ENCODE data around the gene ARSA.

GRCh38 chr22:50624347-50625130, 3.4 kb downstream of the ARSA start:
- TF ChIP-seq, protein P1, sequence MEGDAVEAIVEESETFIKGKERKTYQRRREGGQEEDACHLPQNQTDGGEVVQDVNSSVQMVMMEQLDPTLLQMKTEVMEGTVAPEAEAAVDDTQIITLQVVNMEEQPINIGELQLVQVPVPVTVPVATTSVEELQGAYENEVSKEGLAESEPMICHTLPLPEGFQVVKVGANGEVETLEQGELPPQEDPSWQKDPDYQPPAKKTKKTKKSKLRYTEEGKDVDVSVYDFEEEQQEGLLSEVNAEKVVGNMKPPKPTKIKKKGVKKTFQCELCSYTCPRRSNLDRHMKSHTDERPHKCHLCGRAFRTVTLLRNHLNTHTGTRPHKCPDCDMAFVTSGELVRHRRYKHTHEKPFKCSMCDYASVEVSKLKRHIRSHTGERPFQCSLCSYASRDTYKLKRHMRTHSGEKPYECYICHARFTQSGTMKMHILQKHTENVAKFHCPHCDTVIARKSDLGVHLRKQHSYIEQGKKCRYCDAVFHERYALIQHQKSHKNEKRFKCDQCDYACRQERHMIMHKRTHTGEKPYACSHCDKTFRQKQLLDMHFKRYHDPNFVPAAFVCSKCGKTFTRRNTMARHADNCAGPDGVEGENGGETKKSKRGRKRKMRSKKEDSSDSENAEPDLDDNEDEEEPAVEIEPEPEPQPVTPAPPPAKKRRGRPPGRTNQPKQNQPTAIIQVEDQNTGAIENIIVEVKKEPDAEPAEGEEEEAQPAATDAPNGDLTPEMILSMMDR (IDR thresholded peaks at IDR 0.05; ENCODE audit: low read length), result no peak
- no peak for TF ChIP-seq EZH2 (IDR thresholded peaks at IDR 0.05; ENCODE audit: borderline replicate concordance, low read length)

Measured in OCI-LY1 (cell line).